GM12878 (cell line): ENCODE measurements around the gene ABCA4. TPM values are rescaled to one million over a fixed set of nuclear protein-coding genes. Genes with fewer than 3 reads are reported as not detected.

ENCODE experiments used
- ATAC-seq: fragments of 200-7000 bp; cut with Tn5 transposase; 3 replicates; pipeline ENCODE4 v1.9.1; 2020; ENCODE audit warnings: mild to moderate bottlenecking, moderate library complexity
- BruUV-seq: library from RNA; stranded (reverse); fragments of 400-500 nt; replicated peaks from 2 replicates; lab custom pipeline; 2021; lab: Mats Ljungman, UMichigan
- CTCF ChIA-PET: fragments of 300-600 bp; sonication (Branson Sonifier 250); formaldehyde crosslinking; extraction: SDS; loops from one replicate; lab custom pipeline; 2021; ENCODE audit warnings: inconsistent platforms; lab: Yijun Ruan, JAX
- POLR2A ChIA-PET: fragments of 350-600 bp; formaldehyde crosslinking; extraction: SDS; loops from one replicate; lab custom pipeline; 2021; ENCODE audit warnings: inconsistent platforms; lab: Charles Lee
- RAD21 ChIA-PET: fragments of 300-600 bp; sonication (Branson Sonifier 250); formaldehyde crosslinking; loops from one replicate; lab custom pipeline; 2023; ENCODE audit warnings: antibody characterized with exemption; ENCODE audit not compliant: unreplicated experiment; lab: Charles Lee
- SMC1A ChIA-PET: fragments of 300-600 bp; sonication (Branson Sonifier 250); formaldehyde crosslinking; loops from one replicate; lab custom pipeline; 2023; ENCODE audit not compliant: unreplicated experiment, uncharacterized antibody; lab: Charles Lee
- DNase-seq: peaks from one replicate; pipeline ENCODE4 v3.0.0-alpha.2; 2011; ENCODE audit warnings: low read depth, low spot score
- FAIRE-seq: peaks from 3 replicates; lab custom pipeline; 2011; peaks lifted over from hg19 to GRCh38; lab: Jason Lieb, UNC
- H2AFZ ChIP-seq: 2 replicates; pipeline ENCODE4 v1.6.0; 2011; ENCODE audit warnings: low read depth, low read length, control low read depth; ENCODE audit not compliant: control insufficient read depth
- H3K27ac ChIP-seq: 2 replicates; pipeline ENCODE4 v1.5.1; 2011; ENCODE audit warnings: control low read depth; ENCODE audit not compliant: control insufficient read depth, insufficient read depth
- H3K27me3 ChIP-seq, 2 experiments: replicated peaks in 1 of 2; 2 replicates each; pipeline versions ENCODE4 v1.6.0 to v1.6.1; 2011; ENCODE audit warnings: low read length in 1 of 2; ENCODE audit not compliant: control insufficient read depth in 2 of 2, insufficient read depth in 2 of 2
- H3K36me3 ChIP-seq, 2 experiments: 2 replicates each; pipeline ENCODE4 v1.5.1; 2011; ENCODE audit warnings: low read length in 1 of 2; ENCODE audit not compliant: control insufficient read depth in 2 of 2, insufficient read depth in 2 of 2
- H3K4me1 ChIP-seq: 2 replicates; pipeline ENCODE4 v1.6.1; 2011; ENCODE audit warnings: mild to moderate bottlenecking, low read length, moderate library complexity, mixed read lengths; ENCODE audit not compliant: control insufficient read depth, insufficient read depth
- H3K4me2 ChIP-seq: 2 replicates; pipeline ENCODE4 v1.6.0; 2011; ENCODE audit warnings: control low read depth; ENCODE audit not compliant: control insufficient read depth, insufficient read depth
- H3K4me3 ChIP-seq: fragments of 200-600 bp; sonication (generic); 2 replicates; pipeline ENCODE4 v1.5.1; 2016
- H3K79me2 ChIP-seq: 2 replicates; pipeline ENCODE4 v1.6.0; 2011; ENCODE audit warnings: low read length; ENCODE audit not compliant: control insufficient read depth, insufficient read depth
- H3K9ac ChIP-seq: 2 replicates; pipeline ENCODE4 v1.8.0; 2011; ENCODE audit warnings: low read length, control low read depth, mixed read lengths; ENCODE audit not compliant: control insufficient read depth, insufficient read depth
- H3K9me3 ChIP-seq: replicated peaks from 3 replicates; pipeline ENCODE4 v1.5.1; 2011; ENCODE audit warnings: mild to moderate bottlenecking, low read length; ENCODE audit not compliant: control insufficient read depth, insufficient read depth
- H4K20me1 ChIP-seq: 2 replicates; pipeline ENCODE4 v1.6.0; 2011; ENCODE audit not compliant: control insufficient read depth, insufficient read depth
- CTCF ChIP-seq, 3 experiments: IDR thresholded peaks in 2 of 3; conservative IDR thresholded peaks in 1 of 3; 2 replicates each; pipeline ENCODE4 v1.5.1; 2011; ENCODE audit warnings: low read depth in 3 of 3, low read length in 3 of 3, mild to moderate bottlenecking in 3 of 3, control low read depth in 2 of 3, moderate library complexity in 2 of 3, inconsistent platforms in 1 of 3, mixed read lengths in 1 of 3; ENCODE audit not compliant: control insufficient read depth in 2 of 3, insufficient read depth in 1 of 3; ENCODE audit errors: extremely low read depth in 1 of 3
- NFYA ChIP-seq: IDR thresholded peaks from 2 replicates; pipeline ENCODE4 v1.6.1; 2011; ENCODE audit warnings: low read depth, mild to moderate bottlenecking, low read length, improper control_type of control experiment, borderline replicate concordance
- NKRF ChIP-seq: fragments of 450-650 bp; conservative IDR thresholded peaks from 2 replicates; pipeline ENCODE4 v1.6.1; 2017; ENCODE audit warnings: mild to moderate bottlenecking, moderate library complexity
- RAD21 ChIP-seq: IDR thresholded peaks from 2 replicates; pipeline ENCODE4 v1.6.1; 2011; ENCODE audit warnings: mild to moderate bottlenecking, low read depth, low read length, moderate library complexity; ENCODE audit not compliant: insufficient read depth
- SMAD1 ChIP-seq: fragments of 450-650 bp; IDR thresholded peaks from 2 replicates; pipeline ENCODE4 v1.6.1; 2018; ENCODE audit warnings: mild to moderate bottlenecking, low read depth; ENCODE audit not compliant: partially characterized antibody
- WGBS: methylation state at CpG from one replicate; pipeline ENCODE4 v1.1.6; 2016; ENCODE audit warnings: low lambda C conversion rate; ENCODE audit not compliant: insufficient replicate concordance, insufficient coverage; ENCODE audit errors: missing lambda C conversion rate; 5-methylcytosine and 5-hydroxymethylcytosine counted together
- in situ Hi-C: fragments of 300-500 bp; cut with MboI; formaldehyde crosslinking; loops from 9 replicates; pipeline ENCODE4 v1.14.3; 2018; ENCODE audit warnings: mixed read lengths
- intact Hi-C: fragments of 100-400 bp; cut with micrococcal nuclease; formaldehyde crosslinking; loops from one replicate; pipeline ENCODE4 v1.14.2; 2022; ENCODE audit not compliant: unreplicated experiment
- polyA plus RNA-seq, 11 experiments: library from polyadenylated mRNA; depleted of rRNA in 4 of 11; unstranded in 6 of 11; stranded (reverse) in 5 of 11; fragments of >200 nt; fragmentation: Nextera tagmentation in 4 of 11; fragmentation: Illumina TruSeq in 1 of 11; extraction: Ambion mirVana in 4 of 11; extraction: Trizol in 1 of 11; gene quantifications; 1 replicate in 1 of 11; 2 replicates in 10 of 11; pipeline versions ENCODE4 v1.2.1 to v1.2.3, GENCODE V29; 2011 to 2016; ENCODE audit warnings: inconsistent platforms in 2 of 11, missing spikeins in 2 of 11, low read depth in 1 of 11
- total RNA-seq, 4 experiments: library from RNA; depleted of rRNA in 3 of 4; stranded (reverse); fragments of >200 nt in 3 of 4; fragmentation: Illumina TruSeq in 1 of 4; extraction: Trizol in 1 of 4; gene quantifications; 2 replicates each; pipeline versions ENCODE4 v1.2.1 to v1.2.3, GENCODE V29; 2013 to 2021

Gene ABCA4
- total and polyA plus RNA-seq, 10 of the 15 experiments (the other 5 are each of a cell fraction or from before 2014, with no cell fraction given), result 0.03 to 0.28 (median 0.11) TPM; not detected in 3

DNA sequence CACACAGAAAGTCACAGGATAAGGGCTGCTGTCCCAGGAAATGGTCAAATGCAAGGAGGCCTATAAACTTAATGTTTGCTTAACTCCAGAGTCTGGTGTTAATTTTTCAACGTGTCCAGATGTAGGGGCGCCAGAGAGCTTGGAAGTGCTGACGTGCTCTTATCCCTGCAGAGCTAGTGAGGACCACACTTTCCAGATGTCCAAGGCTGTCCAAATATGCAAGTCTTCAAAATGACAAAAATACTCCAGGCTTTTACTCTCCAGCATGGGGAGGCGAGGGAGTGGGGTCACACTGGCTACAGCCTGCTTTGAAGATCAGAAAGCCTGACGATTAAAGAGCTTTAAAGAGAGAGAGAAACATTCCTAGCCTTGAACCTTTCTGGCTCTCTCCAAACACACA lies 57.6 kb downstream of the ABCA4 start:
- intact Hi-C loops, result loop anchor here (5.0 to 10.0 kb wide), 3 partner anchors 124 to 744 kb away; partner anchors contain the start of gene ARHGAP29
- 15% methylated on average over 5 of the region's 5 CpGs for WGBS
- BruUV-seq, result no TSS peak
- H3K9ac ChIP-seq, result no peak overlapping the region
- ATAC-seq (peak; percentile 20; the same call in 1 of the 3 replicates), FAIRE-seq (no peak), DNase-seq (no peak)
- POLR2A ChIA-PET, result no interaction called here
- CTCF ChIA-PET, result interaction anchor here (0.8 to 9.4 kb wide), 15 partner anchors 8 to 925 kb away, joined by 3 to 173 read pairs (median 4); no protein-coding TSS in a partner anchor
- TF ChIP-seq CTCF (IDR thresholded peaks at IDR 0.05 in 2 of 3, conservative IDR thresholded peaks at IDR 0.05 in 1 of 3; ENCODE audit: control insufficient read depth in 2 of 3, extremely low read depth in 1 of 3, insufficient read depth in 1 of 3, low read depth in 3 of 3, low read length in 3 of 3) (peak in 2 of 3 experiments; percentile 16 to 22; a peak in 3 of 6 replicates), NKRF (no peak), SMAD1 (no peak), RAD21 (peak; percentile 29; the same call in 1 of the 2 replicates), NFYA (no peak)
- no peaks in the 10 kb centered on the region for H3K9me3 ChIP-seq
- SMC1A ChIA-PET, result interaction anchor here (1.4 to 5.9 kb wide), 5 partner anchors 17 to 418 kb away, joined by 3 to 79 read pairs (median 10); no protein-coding TSS in a partner anchor
- H3K36me3 ChIP-seq, result no peaks in the 10 kb centered on the region
- H3K4me1 ChIP-seq, result no peaks in the 10 kb centered on the region
- H4K20me1 ChIP-seq, result no peaks in the 10 kb centered on the region
- H3K27me3 ChIP-seq, result no peaks in the 10 kb centered on the region; a peak in 1 of 4 replicates
- RAD21 ChIA-PET, result interaction anchor here (0.5 to 5.0 kb wide), 4 partner anchors 23 to 400 kb away, joined by 3 to 79 read pairs (median 10); partner anchors contain the start of gene ARHGAP29
- H3K4me2 ChIP-seq, result no peak overlapping the region
- in situ Hi-C loops, result loop anchor here (5.0 to 10.0 kb wide), 3 partner anchors 274 to 741 kb away; no protein-coding TSS in a partner anchor
- H3K79me2 ChIP-seq, result no peaks in the 10 kb centered on the region
- H3K27ac ChIP-seq, result no peak overlapping the region
- no peak overlapping the region for H2AFZ ChIP-seq
- H3K4me3 ChIP-seq, result no peak overlapping the region
